ENCODE data around the gene LCP1.
"Not testable (repeated sequence)": the region's sequence is repeated elsewhere in the genome, so short reads cannot be mapped to it uniquely, and the experiment has no call there.

LCP1 gene, protein sequence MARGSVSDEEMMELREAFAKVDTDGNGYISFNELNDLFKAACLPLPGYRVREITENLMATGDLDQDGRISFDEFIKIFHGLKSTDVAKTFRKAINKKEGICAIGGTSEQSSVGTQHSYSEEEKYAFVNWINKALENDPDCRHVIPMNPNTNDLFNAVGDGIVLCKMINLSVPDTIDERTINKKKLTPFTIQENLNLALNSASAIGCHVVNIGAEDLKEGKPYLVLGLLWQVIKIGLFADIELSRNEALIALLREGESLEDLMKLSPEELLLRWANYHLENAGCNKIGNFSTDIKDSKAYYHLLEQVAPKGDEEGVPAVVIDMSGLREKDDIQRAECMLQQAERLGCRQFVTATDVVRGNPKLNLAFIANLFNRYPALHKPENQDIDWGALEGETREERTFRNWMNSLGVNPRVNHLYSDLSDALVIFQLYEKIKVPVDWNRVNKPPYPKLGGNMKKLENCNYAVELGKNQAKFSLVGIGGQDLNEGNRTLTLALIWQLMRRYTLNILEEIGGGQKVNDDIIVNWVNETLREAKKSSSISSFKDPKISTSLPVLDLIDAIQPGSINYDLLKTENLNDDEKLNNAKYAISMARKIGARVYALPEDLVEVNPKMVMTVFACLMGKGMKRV

DNA sequence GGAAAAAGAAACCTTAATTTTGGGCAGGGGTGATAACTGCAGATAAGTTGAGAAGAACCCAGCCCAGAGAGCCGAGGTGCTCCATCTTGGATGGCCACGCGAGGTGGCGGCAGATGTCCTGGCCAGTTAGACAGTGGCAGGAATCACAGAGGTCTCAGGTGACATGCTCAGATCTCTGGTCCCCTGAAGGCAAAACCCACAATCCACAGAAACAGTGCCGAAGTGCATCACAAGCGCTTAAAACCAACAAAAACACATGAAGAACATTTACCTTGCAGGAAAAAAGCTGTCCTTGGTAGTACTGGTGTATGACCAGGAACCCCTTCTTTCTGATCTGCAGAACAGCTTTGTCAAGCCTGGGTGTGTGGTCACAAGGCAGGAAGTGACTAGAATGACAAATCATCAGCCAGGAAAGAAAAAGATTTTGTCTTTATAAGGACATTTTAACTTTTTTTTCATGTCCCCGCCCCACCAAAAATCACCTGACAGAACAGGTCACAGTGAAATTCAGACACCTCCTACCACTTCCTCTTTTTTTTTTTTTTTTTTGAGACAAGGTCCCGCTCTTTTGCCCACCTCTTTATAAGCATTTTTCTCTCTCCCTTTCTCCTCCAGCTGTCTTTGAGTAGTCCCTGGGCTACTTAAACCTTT, at the start of gene LCP1:
Gene LCP1 (minus strand): TSS at position 338 of the 651 bp plus-strand sequence. CDS start 22,515 bp downstream, outside the sequence.
- peak; percentile 38 for DNase-seq

DNA sequence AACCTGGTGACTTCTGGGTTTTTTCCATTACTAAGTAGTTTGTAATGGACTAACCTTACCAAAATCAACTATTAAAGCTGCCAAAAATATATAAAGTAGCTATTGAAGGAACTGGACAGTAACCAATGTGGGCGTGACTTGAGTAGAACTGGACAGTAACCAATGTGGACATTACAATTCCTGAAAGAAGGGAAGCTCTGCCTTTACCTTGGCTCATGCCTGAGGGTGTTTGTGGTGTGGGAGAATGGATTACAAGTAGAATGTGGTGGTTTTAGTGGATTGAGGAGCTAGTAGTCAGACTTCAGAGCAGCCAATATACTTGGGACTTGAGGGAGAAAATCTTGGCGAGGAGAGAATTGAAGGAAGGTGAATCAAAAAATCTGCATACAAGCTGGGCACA, 47.3 kb upstream of the LCP1 start:
- DNase-seq = no peak

DNA sequence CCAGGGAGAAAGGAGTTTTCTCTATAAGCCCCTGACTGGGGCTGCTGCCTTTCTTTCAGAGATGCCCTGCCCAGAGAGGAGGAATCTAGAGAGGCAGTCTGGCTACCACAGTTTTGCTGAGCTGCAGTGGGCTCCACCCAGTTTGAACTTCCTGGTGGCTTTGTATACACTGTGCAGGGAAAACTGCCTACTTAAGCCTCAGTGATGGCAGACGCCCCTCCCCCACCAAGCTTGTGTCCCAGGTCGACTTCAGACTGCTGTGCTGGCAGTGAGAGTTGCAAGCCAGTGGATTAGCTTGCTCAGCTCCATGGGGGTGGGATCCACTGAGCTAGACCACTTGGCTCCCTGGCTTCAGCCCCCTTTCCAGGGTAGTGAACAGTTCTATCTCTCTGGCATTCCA, 38.3 kb upstream of the LCP1 start:
- not testable (repeated sequence) for DNase-seq

DNA sequence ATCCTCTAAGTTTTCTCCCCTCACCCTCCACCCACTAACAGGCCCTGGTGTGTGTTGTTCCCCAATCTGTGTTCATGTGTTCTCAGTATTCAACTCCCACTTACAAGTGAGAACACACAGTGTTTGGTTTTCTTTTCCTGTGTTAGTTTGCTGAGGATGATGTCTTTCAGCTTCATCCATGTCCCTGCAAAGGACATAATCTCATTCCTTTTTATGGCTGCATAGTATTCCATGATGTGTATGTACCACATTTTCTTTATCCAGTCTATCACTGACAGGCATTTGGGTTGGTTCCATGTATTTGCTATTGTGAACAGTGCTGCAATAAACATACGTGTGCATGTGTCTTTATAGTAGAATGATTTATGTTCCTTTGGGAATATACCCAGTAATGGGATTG, 32.8 kb upstream of the LCP1 start:
- DNase-seq = not testable (repeated sequence)

DNA sequence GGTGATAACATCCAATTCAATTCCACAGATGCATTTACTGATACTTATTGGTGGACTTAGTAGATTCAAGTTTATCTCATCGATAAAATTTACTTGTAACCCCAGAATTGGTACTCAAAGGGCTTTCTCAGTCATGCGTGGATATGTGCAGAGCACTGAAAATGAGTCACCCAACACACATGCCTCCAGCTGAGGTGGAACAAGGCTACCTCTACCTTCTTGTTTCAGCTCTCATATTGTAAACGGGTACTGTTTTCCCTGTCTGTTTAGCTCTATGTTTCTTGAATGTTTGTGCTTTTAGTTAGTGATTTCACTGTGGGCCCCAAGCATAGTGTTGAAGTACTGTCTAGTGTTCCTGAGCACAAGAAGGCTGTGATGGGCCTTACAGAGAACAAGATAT, 31.3 kb upstream of the LCP1 start:
- DNase-seq = no peak

DNA sequence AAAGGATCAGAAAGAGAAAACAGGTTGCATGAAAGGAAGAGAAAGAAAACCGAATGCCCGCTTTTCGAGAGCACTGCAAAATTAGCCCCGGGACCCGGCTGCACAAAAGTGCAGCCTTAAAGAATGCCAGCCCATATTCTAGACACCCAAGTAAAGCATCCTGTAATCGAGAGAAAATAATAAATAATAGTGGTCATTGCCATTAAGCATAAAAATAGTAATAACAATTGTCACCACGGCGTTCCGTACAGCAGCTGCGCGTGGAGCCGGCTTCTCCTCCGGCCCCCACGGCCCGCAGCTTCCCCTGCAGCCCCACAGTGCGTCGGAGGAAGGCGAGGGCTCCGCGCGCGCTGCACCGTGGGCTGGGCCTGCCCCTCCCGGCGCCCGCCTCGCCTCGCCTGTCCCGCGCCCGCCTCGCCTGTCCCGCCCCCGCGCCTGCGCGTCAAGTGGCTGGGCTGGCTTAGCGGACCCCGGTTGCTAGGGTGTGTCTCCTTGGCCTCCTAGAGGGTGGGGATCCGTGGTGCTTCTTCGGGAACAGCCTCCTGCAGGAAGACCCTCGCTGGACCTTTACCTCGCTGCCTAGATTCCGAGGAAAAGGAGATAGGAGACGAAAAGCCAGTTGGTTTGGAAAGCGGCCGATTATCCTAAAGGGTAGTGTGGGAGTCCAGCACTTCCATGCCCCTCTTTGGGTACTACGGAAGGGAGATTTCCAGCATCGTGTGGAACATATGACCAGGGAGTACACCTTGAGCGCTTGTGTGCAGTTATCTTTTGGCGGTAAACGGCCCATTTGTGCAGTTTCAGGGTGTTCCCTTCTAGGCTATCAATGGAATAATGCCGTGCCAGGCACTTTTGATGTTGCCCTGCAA, 29.7 kb upstream of the LCP1 start, which contains the start of gene LRRC63:
Gene LRRC63 (plus strand): TSS at position 446 of the 869 bp plus-strand sequence. CDS start 1,107 bp downstream, outside the sequence.
- peak; percentile 85 for DNase-seq

DNA sequence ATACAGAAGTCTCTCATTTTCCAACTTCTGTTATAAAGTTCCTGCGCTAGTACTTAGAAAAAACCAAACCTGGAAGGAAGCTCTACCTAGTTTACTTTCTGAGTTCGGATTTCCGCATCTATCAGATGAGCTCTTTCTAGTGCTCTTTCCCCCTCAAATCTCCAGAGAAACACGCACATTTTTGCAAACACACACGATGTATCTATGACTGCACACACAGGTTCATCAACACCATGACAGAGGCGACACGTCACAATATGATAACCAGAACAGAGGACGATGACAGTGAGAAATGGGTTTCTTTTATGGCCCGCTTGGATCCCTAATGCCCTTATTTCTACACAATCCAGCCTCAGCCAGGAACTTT, 29.1 kb upstream of the LCP1 start:
- no peak for DNase-seq

DNA sequence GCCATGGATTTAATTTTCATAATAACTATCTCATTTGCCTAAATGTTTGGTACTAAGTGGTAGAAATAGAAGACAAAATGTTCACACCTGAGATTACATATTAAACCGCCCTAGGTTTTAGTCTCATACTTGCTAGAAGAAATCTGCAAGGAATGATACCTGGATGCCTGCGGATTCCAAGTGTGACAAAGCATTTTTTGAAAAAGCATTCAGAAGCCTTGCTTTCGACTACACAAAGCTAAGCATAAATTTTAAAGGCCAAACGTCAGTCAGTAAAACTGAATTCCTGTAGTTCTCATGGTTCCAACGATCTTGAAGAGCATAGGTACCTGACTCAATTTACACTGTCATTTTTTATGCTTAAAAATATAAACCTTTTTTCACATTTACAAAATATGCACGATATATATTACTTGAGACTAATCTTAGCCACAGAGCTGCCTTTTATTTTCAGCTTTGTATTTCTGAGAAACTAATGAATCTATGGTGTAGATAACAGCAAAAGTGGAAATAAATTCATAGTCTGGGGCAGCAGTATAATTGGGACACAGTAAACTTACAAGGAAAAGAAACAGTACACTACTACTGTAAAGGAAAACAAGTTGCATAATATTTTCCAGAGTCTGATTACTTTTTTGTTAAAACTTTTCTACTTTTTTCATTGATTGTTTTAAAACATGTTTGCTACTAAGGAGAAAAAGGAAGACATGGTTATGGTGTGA, 28.5 kb upstream of the LCP1 start:
- no peak for DNase-seq

DNA sequence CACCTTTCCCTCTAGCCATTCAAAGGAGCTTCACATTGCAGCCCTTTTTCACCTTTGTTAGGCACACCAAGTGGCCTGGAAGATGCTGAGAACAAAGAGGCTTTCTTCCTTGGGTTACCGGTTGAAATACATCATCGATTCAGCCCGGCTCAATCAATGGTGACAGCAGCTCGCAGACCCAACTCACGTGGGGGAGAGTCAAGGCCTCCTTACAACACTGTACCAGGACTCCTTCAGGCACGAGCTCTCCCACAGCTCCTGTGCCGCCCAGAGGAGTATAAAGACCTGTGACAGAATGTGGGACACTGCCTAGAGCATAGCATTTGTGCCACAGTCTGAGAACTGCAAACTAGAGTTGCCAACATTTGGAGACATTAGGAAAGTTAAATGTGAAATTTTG, 25.9 kb upstream of the LCP1 start:
- DNase-seq = no peak

DNA sequence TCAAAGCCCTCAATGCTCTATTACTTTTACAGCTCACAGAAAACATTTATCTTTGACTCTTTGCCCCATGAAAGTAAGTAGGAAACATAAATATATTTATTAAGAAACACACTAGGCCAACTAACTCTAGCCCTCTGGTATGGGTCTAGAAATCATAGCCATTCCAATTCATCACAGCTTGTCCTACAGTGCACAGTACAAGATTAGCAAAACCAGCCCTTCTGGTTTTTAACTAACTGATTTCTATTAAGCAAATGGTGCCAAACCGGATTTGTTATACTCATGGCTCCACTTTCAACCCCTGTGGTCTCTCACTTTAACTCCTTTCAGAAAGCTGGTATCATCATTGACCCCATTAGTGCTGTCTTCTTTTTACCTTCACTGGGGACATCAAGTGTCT, 24.2 kb upstream of the LCP1 start:
- no peak for DNase-seq

DNA sequence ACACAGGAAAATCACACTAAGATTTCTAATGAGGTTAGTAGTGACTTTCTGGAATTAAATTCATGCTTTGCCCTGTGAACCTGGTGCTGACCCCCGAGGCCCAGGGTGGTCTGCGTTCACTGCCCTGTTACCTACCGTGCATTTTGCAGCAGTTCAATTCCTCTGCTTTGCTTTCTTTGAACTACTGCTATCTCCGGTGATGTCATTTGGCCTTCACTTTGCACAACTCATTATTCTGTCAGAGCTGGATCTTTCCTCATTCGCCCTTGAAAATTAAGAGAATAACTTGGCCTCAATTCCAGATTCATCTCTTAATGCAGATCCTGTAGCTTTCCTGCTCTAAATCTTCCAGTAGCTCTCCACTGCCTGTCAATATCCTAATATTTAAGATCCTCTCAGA, 21.0 kb upstream of the LCP1 start:
- no peak for DNase-seq

DNA sequence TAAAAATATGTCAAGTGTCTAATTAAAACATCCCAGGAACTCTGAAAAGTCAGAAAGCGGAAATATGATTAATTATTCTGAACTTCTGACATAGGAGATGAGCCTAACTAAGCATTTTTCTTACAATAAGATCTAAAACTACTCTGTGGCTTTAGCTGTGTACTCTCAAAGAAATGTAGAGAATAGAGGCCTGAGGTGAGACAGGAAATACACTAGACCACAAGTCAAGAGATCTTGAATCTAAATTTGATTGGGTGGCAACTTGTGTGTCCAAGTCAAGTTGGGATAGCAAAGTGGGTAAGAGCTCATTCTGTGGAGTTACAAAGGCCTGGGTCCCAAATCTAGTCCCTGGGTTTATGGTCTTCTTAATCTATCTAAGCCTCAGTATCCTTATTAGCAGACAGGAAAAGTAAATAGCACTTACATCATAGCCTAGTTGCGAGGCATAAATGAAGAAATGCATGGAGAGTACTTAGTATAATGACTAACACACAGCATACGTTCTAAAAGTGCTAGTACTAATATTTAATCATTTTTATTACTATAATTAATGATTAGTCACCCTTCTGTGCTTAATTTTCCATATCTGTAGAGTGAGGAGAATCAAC, 20.3 kb upstream of the LCP1 start:
- DNase-seq = no peak

DNA sequence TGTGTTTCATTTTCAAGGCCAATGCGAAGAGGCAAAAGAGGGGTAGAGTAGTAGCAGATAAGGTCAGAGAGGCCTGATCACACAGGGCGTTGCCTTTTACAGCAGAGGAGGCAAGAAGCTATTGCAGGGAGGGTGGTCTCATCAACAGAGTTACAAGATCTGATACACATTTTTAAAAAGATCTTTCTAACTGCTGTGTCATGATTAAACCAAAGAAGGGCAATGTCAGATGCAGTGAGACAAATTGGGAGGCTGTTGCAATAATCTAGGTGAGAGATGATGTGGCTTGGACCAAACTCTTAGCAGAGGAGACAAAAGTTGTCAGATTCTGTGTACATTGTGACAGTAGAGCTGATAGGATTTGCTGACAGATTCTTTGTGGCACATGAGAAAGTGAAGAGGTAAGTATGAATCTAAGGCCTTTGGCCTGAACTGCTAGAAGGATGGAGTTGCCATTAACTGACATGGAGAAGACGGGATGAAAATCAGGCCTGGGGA, 16.8 kb upstream of the LCP1 start:
- DNase-seq = no peak

DNA sequence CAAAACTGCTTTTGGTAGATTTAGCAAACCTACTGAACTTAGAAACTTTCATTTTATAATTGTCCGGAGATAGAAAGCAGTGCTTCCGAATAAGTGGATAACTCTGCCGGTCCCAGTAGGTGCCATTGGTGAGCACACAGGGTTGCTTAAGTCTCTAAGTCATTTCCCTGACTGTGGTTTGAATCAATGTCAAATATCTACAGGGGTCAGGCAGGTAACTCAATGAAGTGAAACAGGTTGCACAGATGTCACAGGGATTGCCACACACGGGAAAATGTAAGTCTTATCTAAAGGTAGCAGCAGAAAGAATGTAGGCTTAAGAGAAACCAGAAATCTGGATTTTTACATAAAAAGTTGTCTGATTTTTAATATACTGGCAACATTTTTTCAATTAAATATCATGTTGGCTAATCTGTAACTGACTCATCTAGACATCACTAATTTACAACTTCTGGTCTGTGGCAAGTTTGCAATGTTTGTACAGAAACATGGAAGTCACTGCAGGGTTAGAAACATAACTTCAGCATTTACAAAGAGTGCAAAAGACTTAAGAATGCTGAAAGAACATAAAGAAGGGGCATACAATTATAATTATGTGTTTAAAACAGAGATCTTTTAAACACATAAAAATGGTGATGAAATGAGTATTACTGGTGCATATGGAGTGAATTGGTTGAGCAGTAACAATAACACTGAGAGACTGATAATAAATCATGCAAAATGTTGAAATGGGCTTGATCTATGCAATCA, 15.5 kb upstream of the LCP1 start:
- no peak for DNase-seq

DNA sequence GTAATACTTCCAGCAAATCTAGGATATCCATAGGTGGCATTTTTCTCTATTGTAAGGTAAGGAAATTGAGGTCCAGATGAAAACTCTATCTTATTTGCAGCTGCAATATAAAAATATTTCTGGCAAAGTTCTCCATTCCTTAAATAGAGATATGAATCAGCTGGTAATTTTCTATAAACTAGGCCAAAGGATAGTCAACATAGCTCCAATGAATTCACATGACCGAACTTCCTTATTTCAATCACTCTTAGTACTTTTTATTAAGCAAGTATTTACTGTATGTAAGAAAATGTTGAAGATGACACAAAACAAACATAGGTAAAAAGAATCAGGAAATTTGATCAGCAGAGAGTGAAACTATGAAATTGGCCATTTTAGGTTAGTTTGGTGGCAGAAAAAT, 13.0 kb upstream of the LCP1 start:
- DNase-seq = no peak

DNA sequence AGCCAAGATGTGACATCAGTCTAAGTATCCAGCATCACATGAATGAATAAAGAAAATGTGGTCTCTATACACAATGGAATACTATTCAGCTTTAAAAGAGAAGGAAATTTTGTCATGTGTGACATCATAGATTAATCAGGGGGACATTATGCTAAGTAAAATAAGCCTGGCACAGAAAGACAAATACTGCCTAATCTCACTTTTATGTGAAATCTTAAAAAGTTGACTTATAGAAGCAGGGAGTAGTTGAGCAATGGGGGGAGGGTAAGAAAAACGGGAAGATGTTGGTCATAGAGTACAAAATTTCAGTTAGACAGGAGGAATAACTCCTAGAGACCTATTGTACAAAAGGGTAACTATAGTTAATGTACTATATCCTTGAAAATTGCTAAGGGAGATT, 10.4 kb upstream of the LCP1 start:
- DNase-seq = no peak

DNA sequence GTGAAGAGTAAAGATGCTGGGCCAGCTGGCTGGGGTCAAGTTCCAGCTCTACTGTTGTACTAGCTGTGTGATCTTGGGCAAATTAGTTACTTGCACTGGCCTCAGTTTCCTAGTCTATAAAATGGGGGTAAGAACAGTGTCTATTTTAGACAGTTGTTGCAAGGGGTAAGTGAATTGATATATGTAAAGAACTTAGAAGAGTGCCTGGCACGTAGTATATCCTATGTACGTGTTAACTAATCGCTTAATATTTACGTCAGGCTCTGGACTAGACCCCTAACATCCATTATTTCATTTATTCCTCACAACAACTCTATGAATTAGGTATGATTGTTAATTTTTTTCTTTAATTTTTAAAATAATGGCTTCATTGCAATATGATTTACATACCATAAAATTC, 3.7 kb upstream of the LCP1 start:
- DNase-seq = no peak

DNA sequence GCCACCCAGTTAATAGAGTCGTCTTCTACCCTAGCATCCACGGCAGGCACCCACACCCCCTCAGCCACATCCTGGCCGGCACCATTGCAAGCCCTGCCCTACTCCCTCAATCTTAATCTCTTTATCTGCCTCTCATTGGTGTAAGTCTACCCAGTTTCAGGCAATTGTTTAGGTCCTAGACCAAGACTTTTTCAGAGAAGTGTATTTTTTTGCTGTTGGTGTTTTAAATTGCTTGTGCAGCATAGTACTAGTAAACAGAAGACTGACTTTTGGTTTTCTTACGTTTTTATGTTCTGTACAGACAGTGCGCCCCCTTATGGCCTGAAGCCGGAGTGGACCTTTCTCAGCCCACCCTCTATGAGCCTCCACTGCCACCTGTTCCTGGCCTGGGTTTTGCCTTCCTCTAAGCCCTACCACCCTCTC, 2.3 kb upstream of the LCP1 start:
- peak; percentile 36 for DNase-seq

DNA sequence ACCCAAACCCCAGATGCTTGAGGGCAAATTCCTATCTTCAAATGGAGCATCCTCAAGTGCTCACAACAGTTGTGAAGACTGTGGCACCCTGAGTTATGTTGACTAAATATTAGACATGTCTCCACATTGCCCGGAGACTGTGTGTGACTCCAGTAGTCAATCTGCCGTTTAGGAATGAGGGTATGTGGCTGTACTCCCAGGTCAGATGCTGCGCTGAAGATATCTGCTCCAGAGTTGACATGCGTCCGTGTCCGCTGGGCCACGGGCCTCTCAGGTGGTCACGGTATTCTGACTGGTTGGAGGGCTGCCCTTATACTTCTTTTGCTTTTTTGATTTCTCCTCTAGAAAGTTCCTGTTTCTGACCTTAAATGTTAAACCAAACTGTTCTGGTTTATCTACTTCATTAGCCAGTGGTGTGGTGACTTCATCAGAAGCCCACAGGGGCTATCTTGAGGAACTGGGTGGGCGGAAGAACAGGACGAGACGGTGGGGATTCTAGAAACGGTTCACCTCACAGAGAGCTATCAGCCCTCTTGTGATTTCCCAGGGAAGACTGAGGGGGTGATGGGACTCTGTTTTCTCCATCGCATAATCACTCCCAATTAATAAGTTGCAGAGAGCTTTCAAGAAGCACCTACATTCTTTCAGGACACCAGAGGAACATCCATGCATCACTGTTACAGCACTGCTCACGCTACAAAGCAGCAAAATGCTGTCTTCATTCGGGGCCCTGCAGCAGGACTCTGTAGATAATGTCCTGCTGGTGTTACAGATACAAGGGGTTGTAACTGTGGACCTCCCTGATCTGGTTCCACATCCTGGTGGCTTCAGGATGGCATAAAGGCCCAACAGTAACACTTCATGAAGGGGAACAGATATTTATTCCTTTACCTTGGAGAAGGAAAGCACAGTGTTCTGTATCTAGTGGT, 1.3 kb upstream of the LCP1 start:
- DNase-seq = no peak

DNA sequence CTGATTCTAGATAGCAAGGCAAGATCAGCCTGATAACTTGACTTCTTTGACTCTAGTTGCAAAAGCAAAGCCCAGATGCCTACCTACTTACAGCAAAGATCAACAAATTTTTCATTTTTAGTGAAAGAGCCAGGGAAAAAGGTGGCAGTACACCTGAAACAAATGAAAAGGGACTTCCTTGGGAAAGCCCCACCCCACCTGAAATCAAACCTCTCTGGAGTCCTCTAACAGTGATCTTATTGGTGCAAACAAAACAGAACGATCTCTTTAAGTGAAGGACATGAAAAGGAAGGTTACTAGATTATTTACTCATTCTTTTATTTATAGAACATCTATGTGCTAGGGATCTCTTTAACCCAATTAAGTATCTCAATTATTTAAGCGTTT, 507 bp upstream of the LCP1 start:
- DNase-seq = no peak

Data from femur (tissue), 1 donor.